Thyroid gland (tissue), 4 donors: Measurements from ENCODE around the gene JUN. TPM values are rescaled to one million over a fixed set of nuclear protein-coding genes. Genes with fewer than 3 reads are reported as not detected.

Source experiments
- DNase-seq, 2 donors: peaks; one replicate each; pipeline ENCODE4 v3.0.0-alpha.2; 2019
- H3K27ac ChIP-seq, 3 donors: fragments of 200-600 bp; sonication (generic); 1 replicate in 2 of 3; 2 replicates in 1 of 3; pipeline ENCODE4 v1.5.1; 2016 to 2019; ENCODE audit warnings: mild to moderate bottlenecking in 1 of 3, moderate library complexity in 1 of 3
- H3K27me3 ChIP-seq: fragments of 200-600 bp; sonication (generic); one replicate; pipeline ENCODE4 v1.5.1; 2019
- H3K36me3 ChIP-seq, 2 donors: fragments of 200-600 bp; sonication (generic); one replicate each; pipeline ENCODE4 v1.5.1; 2016 to 2019
- H3K4me1 ChIP-seq, 2 donors: fragments of 200-600 bp; sonication (generic); one replicate each; pipeline ENCODE4 v1.5.1; 2017 to 2019
- H3K4me3 ChIP-seq, 3 donors: fragments of 200-600 bp; sonication (generic); replicated peaks in 1 of 3; 1 replicate in 2 of 3; 2 replicates in 1 of 3; pipeline ENCODE4 v1.5.1; 2016; ENCODE audit warnings: mild to moderate bottlenecking in 1 of 3
- H3K9me3 ChIP-seq: fragments of 200-600 bp; sonication (generic); one replicate; pipeline ENCODE4 v1.5.1; 2017
- POLR2A ChIP-seq, 2 donors: fragments of 450-650 bp; IDR thresholded peaks; one replicate each; pipeline ENCODE4 v1.6.1; 2017; ENCODE audit warnings: antibody characterized with exemption in 2 of 2, mild to moderate bottlenecking in 2 of 2, moderate library complexity in 1 of 2
- WGBS, 2 donors: methylation state at CpG; one replicate each; pipeline ENCODE4 v1.1.5; 2017; 5-methylcytosine and 5-hydroxymethylcytosine counted together
- intact Hi-C: fragments of 100-400 bp; cut with DNase I; formaldehyde crosslinking; loops from one replicate; pipeline ENCODE4 v1.15.1; 2023
- total RNA-seq, 4 donors: library from RNA; depleted of rRNA; stranded (reverse); fragments of >200 nt; gene quantifications; one replicate each; pipeline ENCODE4 v1.2.3, GENCODE V29; 2016
- TF ChIP-seq, protein P1 (sequence below), 6 experiments: fragments of 200-600 bp in 3 of 6; fragments of 450-650 bp in 3 of 6; sonication (generic) in 3 of 6; IDR thresholded peaks; one replicate each; pipeline ENCODE4 v1.5.1; 2016 to 2019; ENCODE audit warnings: antibody characterized with exemption in 6 of 6, mild to moderate bottlenecking in 2 of 6, inconsistent platforms in 1 of 6, moderate library complexity in 1 of 6

Gene JUN
- total RNA-seq, 4 donors from 2014 or later, result 124 to 283 (median 133) TPM

DNA sequence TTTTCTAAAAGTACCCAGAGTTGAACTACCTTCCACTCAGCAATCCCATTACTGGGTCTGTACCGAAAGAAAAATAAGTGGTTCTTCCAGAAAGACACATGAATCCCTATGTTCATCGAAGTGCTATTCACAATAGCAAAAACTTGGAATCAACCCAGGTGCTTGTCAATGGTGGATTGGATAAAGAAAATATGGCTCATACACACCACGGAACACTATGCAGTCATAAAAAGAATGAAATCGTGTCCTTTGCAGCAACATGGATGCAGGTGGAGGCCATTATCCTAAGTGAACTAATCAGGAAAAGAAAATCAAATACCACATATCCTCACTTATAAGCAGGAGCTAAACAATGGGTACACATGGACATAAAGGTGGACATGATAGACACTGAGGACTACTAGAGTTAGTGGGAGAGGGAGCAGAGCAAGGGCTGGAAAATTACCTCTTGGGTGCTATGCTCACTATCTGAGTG is 32.9 kb upstream of the JUN start:
- intact Hi-C loops, result no loop called here
- H3K27me3 ChIP-seq, result no peaks in the 10 kb centered on the region
- no peaks in the 10 kb centered on the region for H3K36me3 ChIP-seq
- TF ChIP-seq, protein P1, sequence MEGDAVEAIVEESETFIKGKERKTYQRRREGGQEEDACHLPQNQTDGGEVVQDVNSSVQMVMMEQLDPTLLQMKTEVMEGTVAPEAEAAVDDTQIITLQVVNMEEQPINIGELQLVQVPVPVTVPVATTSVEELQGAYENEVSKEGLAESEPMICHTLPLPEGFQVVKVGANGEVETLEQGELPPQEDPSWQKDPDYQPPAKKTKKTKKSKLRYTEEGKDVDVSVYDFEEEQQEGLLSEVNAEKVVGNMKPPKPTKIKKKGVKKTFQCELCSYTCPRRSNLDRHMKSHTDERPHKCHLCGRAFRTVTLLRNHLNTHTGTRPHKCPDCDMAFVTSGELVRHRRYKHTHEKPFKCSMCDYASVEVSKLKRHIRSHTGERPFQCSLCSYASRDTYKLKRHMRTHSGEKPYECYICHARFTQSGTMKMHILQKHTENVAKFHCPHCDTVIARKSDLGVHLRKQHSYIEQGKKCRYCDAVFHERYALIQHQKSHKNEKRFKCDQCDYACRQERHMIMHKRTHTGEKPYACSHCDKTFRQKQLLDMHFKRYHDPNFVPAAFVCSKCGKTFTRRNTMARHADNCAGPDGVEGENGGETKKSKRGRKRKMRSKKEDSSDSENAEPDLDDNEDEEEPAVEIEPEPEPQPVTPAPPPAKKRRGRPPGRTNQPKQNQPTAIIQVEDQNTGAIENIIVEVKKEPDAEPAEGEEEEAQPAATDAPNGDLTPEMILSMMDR (IDR thresholded peaks at IDR 0.05), result no peak
- TF ChIP-seq POLR2A (IDR thresholded peaks at IDR 0.05), result no peak
- DNase-seq, result no peak
- H3K4me1 ChIP-seq, result peaks cover 9 to 34% of the 10 kb centered on the region in 2 donors
- H3K4me3 ChIP-seq, result peak overlapping the region in 1 of 3 donors; percentile 68
- 26% methylated on average over 4 of the region's 4 CpGs for WGBS, 2 donors
- H3K27ac ChIP-seq, result peak overlapping the region; percentile 72 to 93 (median 90)
- no peaks in the 10 kb centered on the region for H3K9me3 ChIP-seq

DNA sequence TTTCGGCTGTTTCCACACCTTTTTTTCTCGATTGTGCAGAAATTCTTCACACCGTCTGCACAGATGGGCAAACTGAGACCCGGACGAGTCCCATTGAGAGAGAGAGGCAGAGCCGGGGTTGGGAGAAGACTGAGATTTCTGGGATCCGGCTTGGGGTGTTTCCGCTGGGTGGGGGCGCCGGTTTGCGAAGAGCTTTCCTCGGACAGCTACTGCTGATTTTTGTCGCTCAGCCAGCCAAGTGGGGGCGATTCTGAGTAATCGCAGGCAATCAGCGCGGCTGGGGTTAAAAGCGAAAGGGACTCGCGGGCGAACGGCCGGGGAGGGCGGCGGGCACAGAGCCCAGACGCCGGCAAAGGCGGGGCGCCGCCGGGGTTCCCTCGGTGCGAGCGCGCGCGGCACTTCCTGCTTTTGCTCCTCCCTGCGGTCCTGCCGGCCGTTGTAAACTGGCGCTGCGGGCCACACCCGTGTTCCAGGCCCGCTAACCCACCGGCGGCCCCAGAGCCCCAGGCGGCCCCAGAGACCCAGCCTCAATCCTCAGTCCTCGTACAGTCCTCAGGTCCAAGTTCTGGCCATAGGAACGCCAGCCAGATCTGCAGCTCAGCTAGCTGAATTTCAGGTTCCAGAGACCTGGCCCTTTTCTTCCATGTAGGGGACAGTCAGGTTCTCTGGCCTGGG is 32.4 kb upstream of the JUN start:
- H3K4me3 ChIP-seq, result peak overlapping the region; percentile 3 to 68 (median 49)
- intact Hi-C loops, result no loop called here
- DNase-seq, result peak; percentile 92 to 93
- TF ChIP-seq, protein P1 (IDR thresholded peaks at IDR 0.05), result peak in 1 of 6 experiments; percentile 17
- peak in 1 of 2 donors; percentile 86 for TF ChIP-seq POLR2A (IDR thresholded peaks at IDR 0.05)
- H3K27me3 ChIP-seq, result no peaks in the 10 kb centered on the region
- peak overlapping the region; percentile 72 to 93 (median 90) for H3K27ac ChIP-seq
- WGBS, 2 donors, result 1% methylated on average over 17 to 46 of the region's 49 CpGs
- H3K4me1 ChIP-seq, result peaks cover 9 to 34% of the 10 kb centered on the region in 2 donors
- no peaks in the 10 kb centered on the region for H3K36me3 ChIP-seq
- no peaks in the 10 kb centered on the region for H3K9me3 ChIP-seq

DNA sequence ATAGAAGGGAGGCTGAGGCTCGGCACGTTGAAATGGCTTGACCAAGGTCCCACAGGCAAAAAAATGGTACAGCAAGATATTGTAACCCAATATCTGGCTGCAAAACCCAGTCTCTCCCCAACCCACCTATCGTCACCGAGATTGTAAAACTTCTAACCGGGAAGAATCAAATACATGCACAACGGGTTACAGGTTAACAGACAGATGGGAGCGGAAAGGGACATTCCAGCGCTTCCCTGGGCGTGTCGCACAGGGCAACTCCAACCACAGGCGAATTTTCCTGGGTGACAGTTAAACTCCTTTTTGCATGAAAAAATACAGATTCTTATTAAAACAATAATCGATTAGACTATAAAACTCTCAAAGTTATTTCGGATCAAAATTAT is 31.8 kb upstream of the JUN start:
- no peaks in the 10 kb centered on the region for H3K27me3 ChIP-seq
- TF ChIP-seq POLR2A (IDR thresholded peaks at IDR 0.05), result no peak
- TF ChIP-seq, protein P1 (IDR thresholded peaks at IDR 0.05), result no peak
- no peaks in the 10 kb centered on the region for H3K9me3 ChIP-seq
- intact Hi-C loops, result no loop called here
- WGBS, 2 donors, result 0 to 2% methylated on average over 13 of the region's 13 CpGs
- peaks cover 9 to 34% of the 10 kb centered on the region in 2 donors for H3K4me1 ChIP-seq
- peak; percentile 53 to 56 for DNase-seq
- H3K4me3 ChIP-seq, result peak overlapping the region; percentile 3 to 68 (median 49)
- peak overlapping the region; percentile 72 to 93 (median 90) for H3K27ac ChIP-seq
- H3K36me3 ChIP-seq, result no peaks in the 10 kb centered on the region

DNA sequence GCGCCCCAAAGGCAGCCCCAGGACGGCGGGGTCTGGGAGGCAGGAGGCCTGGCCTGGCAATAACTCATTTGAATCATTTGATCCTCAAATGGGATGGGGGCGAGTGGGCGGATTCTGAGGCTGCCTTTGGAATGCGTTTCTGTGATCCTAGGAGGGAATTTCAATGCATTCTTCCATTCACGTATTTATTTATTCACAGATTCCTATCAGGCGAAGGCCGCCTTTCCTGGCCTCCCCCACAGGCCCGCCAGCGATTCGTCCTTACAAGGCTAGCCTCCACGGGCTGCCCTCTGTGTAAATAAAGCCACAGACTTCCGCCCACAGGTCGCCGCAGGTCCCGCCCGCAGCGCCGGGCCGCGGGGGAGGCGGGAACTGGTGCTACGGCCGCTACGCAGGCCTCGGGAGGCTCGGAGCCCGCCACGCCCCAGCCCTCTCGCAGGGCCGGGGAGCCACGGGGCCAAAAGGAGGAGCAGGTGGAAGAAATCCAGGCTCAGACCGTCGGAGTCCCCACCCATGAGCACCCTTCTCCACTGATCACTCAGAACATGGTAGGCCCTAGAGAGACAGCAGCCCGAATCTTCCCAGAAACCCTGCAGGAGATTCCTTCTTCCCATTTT is 31.3 kb upstream of the JUN start:
- H3K27me3 ChIP-seq, result no peaks in the 10 kb centered on the region
- H3K4me1 ChIP-seq, result peaks cover 9 to 34% of the 10 kb centered on the region in 2 donors
- peak overlapping the region; percentile 72 to 93 (median 90) for H3K27ac ChIP-seq
- H3K9me3 ChIP-seq, result no peaks in the 10 kb centered on the region
- WGBS, 2 donors, result 11 to 18% methylated on average over 15 to 31 of the region's 36 CpGs
- intact Hi-C loops, result no loop called here
- H3K4me3 ChIP-seq, result peak overlapping the region; percentile 3 to 68 (median 49)
- H3K36me3 ChIP-seq, result no peaks in the 10 kb centered on the region
- DNase-seq, result peak; percentile 88 to 92
- peak in 1 of 2 donors; percentile 89 for TF ChIP-seq POLR2A (IDR thresholded peaks at IDR 0.05)
- TF ChIP-seq, protein P1 (IDR thresholded peaks at IDR 0.05), result no peak
